K562 (cell line): ENCODE measurements around the gene CRKL. TPM values are rescaled to one million over a fixed set of nuclear protein-coding genes. Genes with fewer than 3 reads are reported as not detected.

Experiments
- KDM2B ChIP-seq: fragments of 250-450 bp; sonication (Bioruptor Pico); IDR thresholded peaks from 2 replicates; pipeline ENCODE4 v1.8.0; 2021; ENCODE audit warnings: mild to moderate bottlenecking, moderate library complexity
- MAZ ChIP-seq, 2 experiments: fragments of 450-650 bp in 1 of 2; sonication (generic) in 1 of 2; formaldehyde crosslinking; IDR thresholded peaks in 1 of 2; conservative IDR thresholded peaks in 1 of 2; 2 replicates each; pipeline versions ENCODE4 v1.4.0 to v1.5.0; 2020; ENCODE audit warnings: mild to moderate bottlenecking in 1 of 2, missing genetic modification reagents in 1 of 2
- MED1 ChIP-seq: sonication (generic); formaldehyde crosslinking; IDR thresholded peaks from 2 replicates; pipeline ENCODE4 v1.8.1; 2023; ENCODE audit warnings: missing genetic modification reagents, borderline replicate concordance
- PCBP2 ChIP-seq: fragments of 200-400 bp; formaldehyde crosslinking; IDR thresholded peaks from 2 replicates; pipeline ENCODE4 v1.6.1; 2018; ENCODE audit warnings: low read length, low read depth, mild to moderate bottlenecking, moderate library complexity; ENCODE audit not compliant: poor library complexity, severe bottlenecking
- SP1 ChIP-seq: sonication (generic); formaldehyde crosslinking; IDR thresholded peaks from 2 replicates; pipeline ENCODE4 v1.8.1; 2022; ENCODE audit warnings: mild to moderate bottlenecking, missing genetic modification reagents
- TBL1XR1 ChIP-seq, 2 experiments: IDR thresholded peaks; 2 replicates each; pipeline ENCODE4 v1.6.1; 2012; ENCODE audit warnings: improper control_type of control experiment in 2 of 2, low read length in 2 of 2, mild to moderate bottlenecking in 1 of 2
- TSC22D4 ChIP-seq: fragments of 450-650 bp; IDR thresholded peaks from 2 replicates; pipeline ENCODE4 v1.6.1; 2016; ENCODE audit warnings: missing genetic modification characterization, missing biosample characterization, control low read depth
- ZNF263 ChIP-seq: sonication (generic); formaldehyde crosslinking; IDR thresholded peaks from 2 replicates; pipeline ENCODE4 v1.8.0; 2022; ENCODE audit warnings: mild to moderate bottlenecking, missing genetic modification reagents, borderline replicate concordance
- ZNF77 ChIP-seq: fragments of 250-450 bp; sonication (Bioruptor Pico); IDR thresholded peaks from 2 replicates; pipeline ENCODE4 v1.5.0; 2020
- polyA plus RNA-seq, 8 experiments: library from polyadenylated mRNA; depleted of rRNA in 4 of 8; stranded (reverse) in 5 of 8; unstranded in 3 of 8; fragments of >200 nt; fragmentation: Nextera tagmentation in 2 of 8; fragmentation: Illumina TruSeq in 1 of 8; extraction: Ambion mirVana in 2 of 8; extraction: Trizol in 1 of 8; gene quantifications; 2 replicates each; pipeline versions ENCODE4 v1.2.1 to v1.2.3, GENCODE V29; 2011 to 2014; ENCODE audit warnings: inconsistent platforms in 1 of 8, missing spikeins in 1 of 8
- total RNA-seq, 7 experiments: library from RNA; depleted of rRNA in 6 of 7; stranded (reverse); fragments of >200 nt in 6 of 7; fragmentation: Illumina TruSeq in 2 of 7; extraction: Trizol in 2 of 7; gene quantifications; 2 replicates each; pipeline versions ENCODE4 v1.2.1 to v1.2.3, GENCODE V29; 2011 to 2021; ENCODE audit warnings: low replicate concordance in 1 of 7
- TF ChIP-seq, protein P1 (sequence below): fragments of 450-650 bp; IDR thresholded peaks from 2 replicates; pipeline ENCODE4 v1.6.1; 2014; ENCODE audit warnings: low read depth, mild to moderate bottlenecking, moderate library complexity, borderline replicate concordance
- TF ChIP-seq, protein P2 (sequence below): fragments of 450-650 bp; IDR thresholded peaks from 2 replicates; pipeline ENCODE4 v1.6.1; 2016; ENCODE audit warnings: antibody characterized with exemption
- TF ChIP-seq, protein P3 (sequence below): IDR thresholded peaks from 2 replicates; pipeline ENCODE4 v1.6.1; 2014; ENCODE audit warnings: antibody characterized with exemption
- TF ChIP-seq, protein P4 (sequence below), 2 experiments: fragments of 200-800 bp in 1 of 2; sonication (Bioruptor generic) in 1 of 2; sonication (generic) in 1 of 2; formaldehyde crosslinking in 1 of 2; IDR thresholded peaks in 1 of 2; conservative IDR thresholded peaks in 1 of 2; 2 replicates each; pipeline versions ENCODE4 v1.5.0 to v1.6.1; 2016 to 2020; ENCODE audit warnings: missing compliant biosample characterization in 1 of 2, missing genetic modification characterization in 1 of 2, missing genetic modification reagents in 1 of 2
- TF ChIP-seq, protein P5 (sequence below): fragments of 450-650 bp; formaldehyde crosslinking; IDR thresholded peaks from 2 replicates; pipeline ENCODE4 v1.4.0; 2020; ENCODE audit warnings: mild to moderate bottlenecking, moderate library complexity
- TF ChIP-seq, protein P6 (sequence below), 2 experiments: IDR thresholded peaks in 1 of 2; conservative IDR thresholded peaks in 1 of 2; 2 replicates each; pipeline ENCODE4 v1.6.1; 2016; ENCODE audit warnings: low read depth in 2 of 2, mild to moderate bottlenecking in 1 of 2, missing compliant biosample characterization in 1 of 2, missing genetic modification characterization in 1 of 2, moderate library complexity in 1 of 2

CRKL gene
- total and polyA plus RNA-seq, 9 of the 15 experiments (the other 6 are each of a cell fraction or from before 2014, with no cell fraction given): 100 to 263 (median 124) TPM

DNA sequence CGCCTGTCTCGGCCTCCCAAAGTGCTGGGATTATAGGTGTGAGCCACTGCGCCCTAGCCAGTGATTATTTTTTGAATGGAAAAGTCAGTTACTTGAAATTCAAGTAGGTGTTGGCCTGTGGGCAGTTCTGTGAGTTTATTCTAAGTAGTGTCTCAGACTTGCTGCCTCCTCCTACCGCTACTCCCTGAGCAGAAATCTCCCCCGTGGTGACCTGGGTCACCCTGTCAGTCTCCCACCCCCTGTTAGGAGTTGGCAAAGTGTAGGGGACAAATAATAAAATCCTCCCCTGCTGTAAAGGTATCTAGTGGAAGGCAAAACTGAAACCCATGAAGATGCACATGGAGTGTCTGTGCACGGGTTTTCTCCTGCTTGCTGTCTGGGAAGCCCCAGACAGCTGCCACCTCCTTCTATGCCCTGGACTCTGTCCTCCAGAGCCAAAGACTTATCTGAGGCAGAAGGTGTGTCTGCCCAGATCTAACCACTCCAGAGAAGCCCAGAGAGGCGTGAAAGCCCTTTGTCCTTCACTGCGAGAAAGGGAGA lies 32.1 kb upstream of the CRKL start (continued):
- TF ChIP-seq, protein P1, sequence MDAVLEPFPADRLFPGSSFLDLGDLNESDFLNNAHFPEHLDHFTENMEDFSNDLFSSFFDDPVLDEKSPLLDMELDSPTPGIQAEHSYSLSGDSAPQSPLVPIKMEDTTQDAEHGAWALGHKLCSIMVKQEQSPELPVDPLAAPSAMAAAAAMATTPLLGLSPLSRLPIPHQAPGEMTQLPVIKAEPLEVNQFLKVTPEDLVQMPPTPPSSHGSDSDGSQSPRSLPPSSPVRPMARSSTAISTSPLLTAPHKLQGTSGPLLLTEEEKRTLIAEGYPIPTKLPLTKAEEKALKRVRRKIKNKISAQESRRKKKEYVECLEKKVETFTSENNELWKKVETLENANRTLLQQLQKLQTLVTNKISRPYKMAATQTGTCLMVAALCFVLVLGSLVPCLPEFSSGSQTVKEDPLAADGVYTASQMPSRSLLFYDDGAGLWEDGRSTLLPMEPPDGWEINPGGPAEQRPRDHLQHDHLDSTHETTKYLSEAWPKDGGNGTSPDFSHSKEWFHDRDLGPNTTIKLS: no peak
- TF ChIP-seq MAZ (CRISPR knock-in tag; conservative IDR thresholded peaks at IDR 0.05 in 1 of 2, IDR thresholded peaks at IDR 0.05 in 1 of 2) (no peak), ZNF263 (CRISPR knock-in tag) (no peak), TBL1XR1 (IDR thresholded peaks at IDR 0.05; ENCODE audit: low read length in 2 of 2) (no peak), ZNF77 (no peak), TSC22D4 (tag) (peak; percentile 90; the same call in 1 of the 2 replicates), SP1 (no peak), PCBP2 (no peak), MED1 (CRISPR knock-in tag) (no peak), KDM2B (CRISPR knock-in tag) (no peak)
- TF ChIP-seq, protein P2, sequence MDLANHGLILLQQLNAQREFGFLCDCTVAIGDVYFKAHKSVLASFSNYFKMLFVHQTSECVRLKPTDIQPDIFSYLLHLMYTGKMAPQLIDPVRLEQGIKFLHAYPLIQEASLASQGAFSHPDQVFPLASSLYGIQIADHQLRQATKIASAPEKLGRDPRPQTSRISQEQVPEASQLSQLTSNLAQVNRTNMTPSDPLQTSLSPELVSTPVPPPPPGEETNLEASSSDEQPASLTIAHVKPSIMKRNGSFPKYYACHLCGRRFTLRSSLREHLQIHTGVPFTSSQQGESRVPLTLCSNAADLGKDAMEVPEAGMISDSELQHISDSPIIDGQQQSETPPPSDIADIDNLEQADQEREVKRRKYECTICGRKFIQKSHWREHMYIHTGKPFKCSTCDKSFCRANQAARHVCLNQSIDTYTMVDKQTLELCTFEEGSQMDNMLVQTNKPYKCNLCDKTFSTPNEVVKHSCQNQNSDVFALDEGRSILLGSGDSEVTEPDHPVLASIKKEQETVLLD: no peak
- TF ChIP-seq, protein P3, sequence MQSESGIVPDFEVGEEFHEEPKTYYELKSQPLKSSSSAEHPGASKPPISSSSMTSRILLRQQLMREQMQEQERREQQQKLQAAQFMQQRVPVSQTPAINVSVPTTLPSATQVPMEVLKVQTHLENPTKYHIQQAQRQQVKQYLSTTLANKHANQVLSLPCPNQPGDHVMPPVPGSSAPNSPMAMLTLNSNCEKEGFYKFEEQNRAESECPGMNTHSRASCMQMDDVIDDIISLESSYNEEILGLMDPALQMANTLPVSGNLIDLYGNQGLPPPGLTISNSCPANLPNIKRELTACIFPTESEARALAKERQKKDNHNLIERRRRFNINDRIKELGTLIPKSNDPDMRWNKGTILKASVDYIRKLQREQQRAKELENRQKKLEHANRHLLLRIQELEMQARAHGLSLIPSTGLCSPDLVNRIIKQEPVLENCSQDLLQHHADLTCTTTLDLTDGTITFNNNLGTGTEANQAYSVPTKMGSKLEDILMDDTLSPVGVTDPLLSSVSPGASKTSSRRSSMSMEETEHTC: no peak
- TF ChIP-seq, protein P4, sequence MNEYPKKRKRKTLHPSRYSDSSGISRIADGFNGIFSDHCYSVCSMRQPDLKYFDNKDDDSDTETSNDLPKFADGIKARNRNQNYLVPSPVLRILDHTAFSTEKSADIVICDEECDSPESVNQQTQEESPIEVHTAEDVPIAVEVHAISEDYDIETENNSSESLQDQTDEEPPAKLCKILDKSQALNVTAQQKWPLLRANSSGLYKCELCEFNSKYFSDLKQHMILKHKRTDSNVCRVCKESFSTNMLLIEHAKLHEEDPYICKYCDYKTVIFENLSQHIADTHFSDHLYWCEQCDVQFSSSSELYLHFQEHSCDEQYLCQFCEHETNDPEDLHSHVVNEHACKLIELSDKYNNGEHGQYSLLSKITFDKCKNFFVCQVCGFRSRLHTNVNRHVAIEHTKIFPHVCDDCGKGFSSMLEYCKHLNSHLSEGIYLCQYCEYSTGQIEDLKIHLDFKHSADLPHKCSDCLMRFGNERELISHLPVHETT (CRISPR knock-in tag; conservative IDR thresholded peaks at IDR 0.05 in 1 of 2, IDR thresholded peaks at IDR 0.05 in 1 of 2): peak in 1 of 2 experiments; percentile 73; a peak in 1 of 4 replicates
- TF ChIP-seq, protein P5, sequence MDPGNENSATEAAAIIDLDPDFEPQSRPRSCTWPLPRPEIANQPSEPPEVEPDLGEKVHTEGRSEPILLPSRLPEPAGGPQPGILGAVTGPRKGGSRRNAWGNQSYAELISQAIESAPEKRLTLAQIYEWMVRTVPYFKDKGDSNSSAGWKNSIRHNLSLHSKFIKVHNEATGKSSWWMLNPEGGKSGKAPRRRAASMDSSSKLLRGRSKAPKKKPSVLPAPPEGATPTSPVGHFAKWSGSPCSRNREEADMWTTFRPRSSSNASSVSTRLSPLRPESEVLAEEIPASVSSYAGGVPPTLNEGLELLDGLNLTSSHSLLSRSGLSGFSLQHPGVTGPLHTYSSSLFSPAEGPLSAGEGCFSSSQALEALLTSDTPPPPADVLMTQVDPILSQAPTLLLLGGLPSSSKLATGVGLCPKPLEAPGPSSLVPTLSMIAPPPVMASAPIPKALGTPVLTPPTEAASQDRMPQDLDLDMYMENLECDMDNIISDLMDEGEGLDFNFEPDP (CRISPR knock-in tag): 0 out of 2 replicates have a peak, but pooled peaks have one; percentile 7
- TF ChIP-seq, protein P6, sequence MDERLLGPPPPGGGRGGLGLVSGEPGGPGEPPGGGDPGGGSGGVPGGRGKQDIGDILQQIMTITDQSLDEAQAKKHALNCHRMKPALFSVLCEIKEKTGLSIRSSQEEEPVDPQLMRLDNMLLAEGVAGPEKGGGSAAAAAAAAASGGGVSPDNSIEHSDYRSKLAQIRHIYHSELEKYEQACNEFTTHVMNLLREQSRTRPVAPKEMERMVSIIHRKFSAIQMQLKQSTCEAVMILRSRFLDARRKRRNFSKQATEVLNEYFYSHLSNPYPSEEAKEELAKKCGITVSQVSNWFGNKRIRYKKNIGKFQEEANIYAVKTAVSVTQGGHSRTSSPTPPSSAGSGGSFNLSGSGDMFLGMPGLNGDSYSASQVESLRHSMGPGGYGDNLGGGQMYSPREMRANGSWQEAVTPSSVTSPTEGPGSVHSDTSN (CRISPR knock-in tag; IDR thresholded peaks at IDR 0.05; ENCODE audit: low read depth): 0 out of 2 replicates have a peak, but pooled peaks have one; percentile 29
- TF ChIP-seq, protein P6 (tag; conservative IDR thresholded peaks at IDR 0.05; ENCODE audit: low read depth): no peak
